HG03575 (cell line): ENCODE data around the gene TSSC4.

ENCODE experiments used
- ATAC-seq: cut with Tn5 transposase; IDR thresholded peaks from one replicate; pipeline ENCODE4 v1.9.1; 2021; ENCODE audit not compliant: unreplicated experiment, insufficient number of reproducible peaks, low FRiP score; ENCODE audit errors: extremely low read depth

Gene TSSC4

DNA sequence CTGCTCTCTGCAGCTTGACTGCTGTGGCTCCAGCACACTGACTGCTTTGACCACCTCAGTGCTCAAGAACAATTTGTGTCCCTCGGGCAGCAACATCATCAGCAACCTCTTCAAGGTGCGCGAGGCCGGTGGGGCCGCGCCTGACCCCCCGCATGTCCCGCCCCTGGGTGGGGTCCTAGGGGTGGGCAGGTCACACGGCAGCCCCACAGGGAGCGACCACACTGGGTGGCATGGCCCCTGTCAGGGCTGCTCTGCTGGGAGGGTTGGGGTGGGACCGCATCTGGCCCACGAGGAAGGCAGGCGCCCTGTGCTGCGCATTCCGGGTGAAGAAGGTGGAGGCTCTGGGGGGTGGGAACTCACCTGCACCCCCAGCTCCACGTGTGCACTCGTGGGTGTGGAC lies 4.7 kb upstream of the TSSC4 start:
- no peak for ATAC-seq

DNA sequence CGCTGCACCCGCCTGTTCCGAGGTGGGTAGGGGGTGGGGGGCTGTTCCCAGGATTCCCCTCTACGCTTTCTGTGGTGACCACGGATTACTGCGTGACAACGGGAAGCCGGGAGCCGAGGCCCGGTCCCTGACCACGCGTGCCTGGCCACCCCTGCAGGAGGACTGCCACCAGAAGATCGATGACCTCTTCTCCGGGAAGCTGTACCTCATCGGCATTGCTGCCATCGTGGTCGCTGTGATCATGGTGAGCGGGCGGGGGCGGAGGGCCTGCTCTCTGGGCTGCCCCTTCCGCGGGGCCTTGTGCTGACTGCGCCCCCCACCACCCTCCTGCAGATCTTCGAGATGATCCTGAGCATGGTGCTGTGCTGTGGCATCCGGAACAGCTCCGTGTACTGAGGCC lies 4.1 kb upstream of the TSSC4 start:
- no peak for ATAC-seq

DNA sequence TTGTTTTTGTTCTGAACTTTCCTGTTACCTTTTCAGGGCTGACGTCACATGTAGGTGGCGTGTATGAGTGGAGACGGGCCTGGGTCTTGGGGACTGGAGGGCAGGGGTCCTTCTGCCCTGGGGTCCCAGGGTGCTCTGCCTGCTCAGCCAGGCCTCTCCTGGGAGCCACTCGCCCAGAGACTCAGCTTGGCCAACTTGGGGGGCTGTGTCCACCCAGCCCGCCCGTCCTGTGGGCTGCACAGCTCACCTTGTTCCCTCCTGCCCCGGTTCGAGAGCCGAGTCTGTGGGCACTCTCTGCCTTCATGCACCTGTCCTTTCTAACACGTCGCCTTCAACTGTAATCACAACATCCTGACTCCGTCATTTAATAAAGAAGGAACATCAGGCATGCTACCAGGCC lies 3.5 kb upstream of the TSSC4 start:
- ATAC-seq, result no peak

DNA sequence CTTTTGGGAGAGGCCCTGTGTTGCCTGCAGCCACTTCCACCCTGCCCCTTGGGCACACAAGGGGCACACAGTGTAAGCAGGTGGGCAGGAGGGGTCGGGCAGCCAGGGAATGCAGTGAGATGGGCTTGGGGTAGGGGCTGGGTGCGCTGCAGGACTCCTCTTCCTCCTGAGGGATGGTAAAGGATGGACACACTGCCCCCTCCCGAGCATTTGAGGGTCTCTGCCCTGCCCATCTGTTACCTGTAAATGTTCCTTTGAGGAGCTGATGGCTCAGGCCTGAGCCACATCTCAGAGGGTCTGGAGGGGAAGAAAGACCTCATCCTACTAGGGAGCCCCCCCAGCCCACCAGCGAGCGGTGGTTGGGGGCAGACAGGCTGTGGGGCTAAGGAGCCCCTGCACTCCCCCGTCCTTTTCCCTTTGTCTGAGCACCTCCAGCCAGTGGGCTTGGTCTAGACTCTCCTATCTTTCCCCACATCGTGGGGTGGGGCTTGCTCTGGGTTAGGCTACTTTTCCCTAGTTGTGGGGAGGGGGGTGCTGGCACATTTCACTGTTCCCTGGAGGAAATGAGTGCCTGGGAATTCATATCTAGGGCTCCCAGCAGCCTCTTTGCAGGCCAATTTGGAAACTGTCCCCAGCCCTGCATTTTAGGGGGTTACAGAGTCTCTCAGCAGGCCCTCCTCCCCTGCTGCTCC lies 1.7 kb upstream of the TSSC4 start:
- no peak for ATAC-seq

DNA sequence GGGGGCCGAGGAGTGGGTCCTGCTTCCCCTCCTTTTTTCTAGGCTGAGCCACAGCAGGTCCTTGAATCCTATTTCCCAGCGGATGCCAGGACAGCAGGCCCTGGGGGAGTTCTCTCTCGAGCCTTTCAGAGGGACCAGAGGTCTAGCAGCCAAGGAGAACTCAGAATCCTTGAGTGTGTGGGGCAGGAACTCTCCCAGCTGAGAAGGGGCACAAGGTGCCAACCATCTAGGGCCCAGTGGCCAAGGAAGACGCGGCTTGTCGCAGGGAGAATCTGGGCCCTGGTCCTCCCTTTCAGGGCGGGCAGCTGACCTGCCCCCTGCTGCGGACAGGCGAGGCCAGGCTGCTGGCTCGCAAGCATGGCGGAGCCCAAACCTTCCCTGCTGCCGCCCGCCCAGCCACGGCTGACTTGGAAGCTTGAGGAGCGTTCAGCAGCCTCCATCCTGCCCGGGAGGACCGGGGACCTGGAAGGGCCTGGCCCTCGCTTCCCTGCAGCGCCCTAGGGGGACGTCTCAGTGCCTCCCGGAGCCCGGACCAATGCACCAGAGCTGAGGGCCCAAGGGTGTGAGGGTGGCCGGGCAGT lies 972 bp upstream of the TSSC4 start:
- ATAC-seq, result no peak

DNA sequence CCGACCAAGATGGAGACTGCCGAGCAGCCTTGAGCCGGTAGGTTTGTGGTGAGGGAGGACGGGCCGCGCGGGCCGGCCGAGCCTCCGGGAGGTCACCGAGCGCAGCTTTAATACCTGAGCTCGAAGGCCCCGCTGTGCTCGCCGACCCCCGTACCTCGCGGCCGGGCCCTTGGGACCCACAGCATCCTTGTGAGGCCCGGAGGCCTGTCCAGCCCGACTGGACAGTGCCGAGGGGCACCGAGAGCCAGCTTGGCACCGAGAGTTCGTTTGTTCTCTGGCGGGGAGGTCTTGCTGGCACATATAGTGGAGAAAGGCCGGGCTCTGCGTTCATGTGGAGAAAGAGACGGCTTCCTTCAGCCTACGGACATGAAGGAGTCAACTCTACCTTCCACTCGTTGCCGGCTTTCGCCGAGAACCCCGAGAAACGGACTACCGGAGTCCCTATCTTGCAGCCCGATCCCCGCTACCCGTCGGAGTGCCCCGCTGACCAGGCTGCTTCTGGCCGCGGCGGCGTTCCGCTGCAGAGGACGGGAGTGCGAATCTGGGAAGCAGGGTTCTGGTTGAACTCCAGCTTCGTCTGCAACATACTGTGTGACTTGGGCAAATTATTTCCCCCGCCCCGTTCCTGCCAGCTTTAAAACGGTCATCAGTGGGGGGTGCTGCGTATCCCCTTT lies 349 bp downstream of the TSSC4 start:
- ATAC-seq, result no peak

- ATAC-seq, result no peak
These were observed 960 bp downstream of the TSSC4 start for GRCh38 chr11:2401436-2401984.

DNA sequence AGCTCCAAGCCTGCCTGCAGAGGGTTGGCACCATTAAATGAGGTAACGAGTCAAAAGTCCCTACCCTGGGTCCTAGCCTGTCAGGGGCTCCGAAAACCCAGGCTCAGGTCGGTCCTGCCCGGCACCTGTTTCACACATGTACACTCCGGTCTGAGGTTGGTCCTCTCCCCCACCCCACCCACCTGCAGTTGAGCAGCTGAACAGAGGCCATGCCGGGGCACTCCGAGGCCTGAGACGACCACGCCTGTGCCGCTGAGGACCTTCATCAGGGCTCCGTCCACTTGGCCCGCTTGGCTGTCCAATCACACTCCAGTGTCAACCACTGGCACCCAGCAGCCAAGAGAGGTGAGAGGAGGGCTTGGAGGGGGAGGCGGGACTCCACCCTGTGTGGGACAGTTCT lies 1.6 kb downstream of the TSSC4 start:
- ATAC-seq, result no peak

DNA sequence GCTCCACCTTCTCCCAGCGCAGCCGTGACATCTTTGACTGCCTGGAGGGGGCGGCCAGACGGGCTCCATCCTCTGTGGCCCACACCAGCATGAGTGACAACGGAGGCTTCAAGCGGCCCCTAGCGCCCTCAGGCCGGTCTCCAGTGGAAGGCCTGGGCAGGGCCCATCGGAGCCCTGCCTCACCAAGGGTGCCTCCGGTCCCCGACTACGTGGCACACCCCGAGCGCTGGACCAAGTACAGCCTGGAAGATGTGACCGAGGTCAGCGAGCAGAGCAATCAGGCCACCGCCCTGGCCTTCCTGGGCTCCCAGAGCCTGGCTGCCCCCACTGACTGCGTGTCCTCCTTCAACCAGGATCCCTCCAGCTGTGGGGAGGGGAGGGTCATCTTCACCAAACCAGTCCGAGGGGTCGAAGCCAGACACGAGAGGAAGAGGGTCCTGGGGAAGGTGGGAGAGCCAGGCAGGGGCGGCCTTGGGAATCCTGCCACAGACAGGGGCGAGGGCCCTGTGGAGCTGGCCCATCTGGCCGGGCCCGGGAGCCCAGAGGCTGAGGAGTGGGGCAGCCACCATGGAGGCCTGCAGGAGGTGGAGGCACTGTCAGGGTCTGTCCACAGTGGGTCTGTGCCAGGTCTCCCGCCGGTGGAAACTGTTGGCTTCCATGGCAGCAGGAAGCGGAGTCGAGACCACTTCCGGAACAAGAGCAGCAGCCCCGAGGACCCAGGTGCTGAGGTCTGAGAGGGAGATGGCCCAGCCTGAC lies 2.5 kb downstream of the TSSC4 start:
- ATAC-seq, result no peak

- no peak for ATAC-seq
These were observed 4.2 kb downstream of the TSSC4 start for GRCh38 chr11:2404735-2405196.

DNA sequence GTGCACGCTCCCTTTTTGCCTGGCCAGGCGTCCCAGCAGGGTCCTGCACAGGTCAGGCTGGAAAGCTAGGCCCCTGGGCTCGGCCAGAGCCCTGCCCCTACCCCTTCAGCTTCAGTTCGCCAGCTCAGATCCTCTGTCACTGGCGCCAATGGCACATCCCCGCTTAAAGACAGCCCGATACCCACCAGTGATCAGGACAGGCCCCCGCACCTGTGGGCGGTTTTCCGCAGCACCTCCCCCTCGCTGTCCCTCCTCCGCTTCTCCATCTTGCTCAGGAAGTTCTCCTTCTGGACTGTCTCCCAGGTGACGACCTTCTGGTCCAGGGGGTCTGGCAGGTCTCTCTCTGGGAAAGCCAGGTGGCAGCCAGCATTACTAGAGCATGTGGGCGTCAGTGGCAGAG lies 5.9 kb downstream of the TSSC4 start:
- no peak for ATAC-seq

DNA sequence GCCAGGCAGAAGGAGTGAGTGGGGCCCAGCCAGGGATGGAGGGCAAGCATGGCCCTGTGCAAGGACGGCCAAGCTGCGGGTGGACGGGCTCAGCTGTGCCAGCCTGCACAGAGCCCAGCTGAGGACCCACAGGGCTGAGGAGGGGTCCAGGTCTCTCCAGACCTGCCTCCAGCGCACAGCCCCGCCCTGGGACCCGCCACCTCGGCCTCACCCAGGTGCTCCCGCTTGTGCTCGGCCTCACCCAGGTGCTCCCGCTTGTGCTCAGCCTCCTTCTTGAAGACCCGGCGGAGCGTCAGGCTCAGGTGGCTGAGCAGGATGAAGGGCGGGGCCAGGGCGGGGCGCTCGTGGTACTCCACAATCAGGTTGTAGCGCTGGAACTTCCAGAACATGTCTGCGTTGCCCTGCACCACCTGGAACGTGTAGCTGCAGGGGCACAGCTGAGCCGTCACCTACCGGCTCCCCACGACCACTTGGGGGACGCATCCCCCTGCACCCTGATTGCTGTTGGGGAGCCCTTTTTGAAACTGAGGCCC lies 6.4 kb downstream of the TSSC4 start:
- no peak for ATAC-seq

GRCh38 chr11:2408671-2409070 lies 8.1 kb downstream of the TSSC4 start:
- no peak for ATAC-seq

- ATAC-seq, result no peak
These were observed 8.6 kb downstream of the TSSC4 start for GRCh38 chr11:2409126-2409525.

- ATAC-seq, result no peak
These were observed 9.3 kb downstream of the TSSC4 start for GRCh38 chr11:2409611-2410468.

DNA sequence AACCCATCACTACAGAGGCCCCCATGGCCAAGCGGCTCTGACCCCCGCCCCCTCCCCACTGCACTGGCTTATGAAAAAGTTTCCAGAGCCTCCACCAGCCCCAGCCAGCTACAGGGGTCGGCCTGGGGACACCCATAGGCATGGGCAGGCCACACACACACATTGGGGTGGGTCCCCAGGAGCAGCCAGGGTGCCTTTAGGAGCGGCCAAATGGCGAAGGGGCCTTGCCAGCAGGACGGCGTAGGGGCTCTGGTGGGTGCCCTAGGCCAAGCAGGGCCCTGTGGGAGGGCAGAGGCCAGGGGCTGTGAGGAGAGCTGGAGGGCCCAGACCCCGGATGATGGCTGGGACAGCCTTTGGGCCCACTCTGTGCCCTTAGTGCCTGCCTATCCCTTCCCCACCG lies 10.1 kb downstream of the TSSC4 start:
- no peak for ATAC-seq

DNA sequence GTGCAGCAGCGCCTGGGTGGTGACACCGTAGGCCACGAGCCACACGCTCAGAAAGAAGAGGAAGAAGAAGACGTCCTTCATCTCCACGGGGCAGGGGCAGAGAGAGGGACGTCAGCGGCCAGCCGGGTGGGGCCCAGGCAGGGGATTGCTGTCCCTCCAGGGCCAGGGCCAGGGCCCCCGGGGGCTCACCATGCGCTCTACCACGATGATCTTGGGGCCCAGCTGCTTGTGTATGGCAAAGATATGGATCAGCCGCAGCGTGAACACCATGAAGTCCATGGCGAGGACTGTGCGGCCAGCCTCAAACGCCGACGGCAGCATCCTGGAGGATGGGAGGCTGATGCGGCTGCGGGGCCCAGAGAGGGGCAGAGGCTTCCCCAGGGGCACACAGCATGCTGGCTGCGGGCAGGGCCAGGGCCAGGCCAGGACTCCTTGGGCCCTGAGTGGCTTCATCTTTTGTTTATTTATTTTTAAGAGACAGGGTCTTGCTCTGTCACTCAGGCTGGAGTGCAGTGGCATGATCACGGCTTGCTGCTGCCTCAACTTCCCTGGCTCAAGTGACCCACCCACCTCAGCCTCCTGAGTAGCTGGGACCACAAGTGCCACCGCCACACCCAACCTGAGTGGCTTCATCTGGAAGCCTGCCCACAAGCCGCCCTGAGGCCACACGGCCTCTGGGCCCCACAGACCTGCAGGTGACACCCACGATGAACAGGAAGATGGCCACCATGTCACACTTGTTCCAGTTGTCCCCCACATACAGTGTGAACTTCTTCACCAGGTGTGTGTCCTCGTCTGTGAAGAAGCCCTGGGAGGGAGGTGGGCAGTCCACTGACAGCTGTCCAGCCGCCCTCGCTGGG lies 11.1 kb downstream of the TSSC4 start:
- ATAC-seq, result no peak

DNA sequence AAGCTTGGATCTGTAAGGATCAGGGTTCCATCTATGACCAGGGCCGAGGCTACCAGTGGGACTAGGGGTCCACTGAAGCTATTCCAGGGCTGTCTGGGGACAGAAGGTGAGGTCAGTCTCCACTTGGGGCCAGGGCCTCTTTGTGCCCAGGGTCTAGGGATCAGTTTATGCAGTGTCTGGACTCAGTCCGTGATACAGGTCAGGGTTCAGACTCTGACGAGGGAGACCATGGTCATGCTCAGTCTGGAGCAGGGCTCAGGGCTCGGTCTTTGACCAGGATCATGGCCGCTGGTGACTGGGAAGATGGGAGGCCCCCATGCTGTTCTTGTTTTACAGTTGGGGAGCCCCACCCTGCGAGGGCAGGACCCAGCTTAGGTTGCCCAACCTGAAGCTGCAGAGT lies 11.8 kb downstream of the TSSC4 start:
- no peak for ATAC-seq
